K562 (cell line): ENCODE data around the gene NMT1. TPM values are rescaled to one million over a fixed set of nuclear protein-coding genes. Genes with fewer than 3 reads are reported as not detected.

ENCODE experiments used
- ARHGAP35 ChIP-seq: fragments of 450-650 bp; IDR thresholded peaks from 2 replicates; pipeline ENCODE4 v1.6.1; 2018; ENCODE audit not compliant: partially characterized antibody
- ATF1 ChIP-seq, 2 experiments: fragments of 450-650 bp in 1 of 2; IDR thresholded peaks; 2 replicates each; pipeline ENCODE4 v1.6.1; 2016; ENCODE audit warnings: missing compliant biosample characterization in 1 of 2, missing genetic modification characterization in 1 of 2
- CBX8 ChIP-seq: fragments of 200-600 bp; sonication (generic); IDR thresholded peaks from 2 replicates; pipeline ENCODE4 v1.6.1; 2012; ENCODE audit warnings: borderline replicate concordance, mixed run types, low read depth, mild to moderate bottlenecking, moderate library complexity, mixed read lengths, low read length, control low read depth, inconsistent platforms; ENCODE audit not compliant: poor library complexity, severe bottlenecking; ENCODE audit errors: extremely low read depth
- E2F3 ChIP-seq: fragments of 250-450 bp; sonication (Bioruptor Pico); IDR thresholded peaks from 2 replicates; pipeline ENCODE4 v1.4.0; 2020; ENCODE audit warnings: mild to moderate bottlenecking
- GABPB1 ChIP-seq: sonication (generic); formaldehyde crosslinking; IDR thresholded peaks from 2 replicates; pipeline ENCODE4 v1.8.0; 2022; ENCODE audit warnings: mild to moderate bottlenecking, missing genetic modification reagents
- JUNB ChIP-seq: fragments of 450-650 bp; formaldehyde crosslinking; conservative IDR thresholded peaks from 2 replicates; pipeline ENCODE4 v1.4.0; 2020; ENCODE audit warnings: mild to moderate bottlenecking
- MXI1 ChIP-seq: IDR thresholded peaks from 2 replicates; pipeline ENCODE4 v1.6.1; 2011; ENCODE audit warnings: low read depth, mild to moderate bottlenecking, improper control_type of control experiment, low read length
- MYC ChIP-seq, 2 experiments: fragments of 250-450 bp in 1 of 2; sonication (Bioruptor Pico) in 1 of 2; IDR thresholded peaks; 2 replicates each; pipeline versions ENCODE4 v1.5.1 to v1.6.1; 2012 to 2021; ENCODE audit warnings: low read depth in 2 of 2, borderline replicate concordance in 1 of 2, improper control_type of control experiment in 1 of 2, low read length in 1 of 2, mild to moderate bottlenecking in 1 of 2, moderate library complexity in 1 of 2
- MYNN ChIP-seq, 2 experiments: sonication (generic); formaldehyde crosslinking in 1 of 2; IDR thresholded peaks; 2 replicates each; pipeline versions ENCODE4 v1.5.0 to v1.6.1; 2016 to 2020; ENCODE audit warnings: antibody characterized with exemption in 1 of 2, missing genetic modification reagents in 1 of 2
- PCBP2 ChIP-seq: fragments of 200-400 bp; formaldehyde crosslinking; IDR thresholded peaks from 2 replicates; pipeline ENCODE4 v1.6.1; 2018; ENCODE audit warnings: low read length, low read depth, mild to moderate bottlenecking, moderate library complexity; ENCODE audit not compliant: poor library complexity, severe bottlenecking
- RBM34 ChIP-seq: fragments of 200-400 bp; formaldehyde crosslinking; IDR thresholded peaks from 2 replicates; pipeline ENCODE4 v1.6.1; 2018; ENCODE audit warnings: low read length, borderline replicate concordance; ENCODE audit not compliant: insufficient read depth
- SMAD2 ChIP-seq: fragments of 150-350 bp; IDR thresholded peaks from 2 replicates; pipeline ENCODE4 v1.6.1; 2014; ENCODE audit warnings: low read depth, mild to moderate bottlenecking, low read length
- TGIF2 ChIP-seq: sonication (generic); formaldehyde crosslinking; IDR thresholded peaks from 2 replicates; pipeline ENCODE4 v1.8.1; 2022; ENCODE audit warnings: mild to moderate bottlenecking, missing genetic modification reagents, moderate library complexity
- ZNF212 ChIP-seq: fragments of 450-650 bp; formaldehyde crosslinking; IDR thresholded peaks from 2 replicates; pipeline ENCODE4 v1.4.0; 2020; ENCODE audit warnings: mild to moderate bottlenecking
- ZNF253 ChIP-seq: fragments of 250-450 bp; sonication (Bioruptor Pico); conservative IDR thresholded peaks from 2 replicates; pipeline ENCODE4 v1.6.1; 2021; ENCODE audit warnings: mild to moderate bottlenecking
- ZNF263 ChIP-seq: sonication (generic); formaldehyde crosslinking; IDR thresholded peaks from 2 replicates; pipeline ENCODE4 v1.8.0; 2022; ENCODE audit warnings: mild to moderate bottlenecking, missing genetic modification reagents, borderline replicate concordance
- ZNF274 ChIP-seq: IDR thresholded peaks from 2 replicates; pipeline ENCODE4 v1.6.1; 2011; ENCODE audit warnings: low read depth, mild to moderate bottlenecking, low read length, moderate library complexity, borderline replicate concordance
- polyA plus RNA-seq, 8 experiments: library from polyadenylated mRNA; depleted of rRNA in 4 of 8; stranded (reverse) in 5 of 8; unstranded in 3 of 8; fragments of >200 nt; fragmentation: Nextera tagmentation in 2 of 8; fragmentation: Illumina TruSeq in 1 of 8; extraction: Ambion mirVana in 2 of 8; extraction: Trizol in 1 of 8; gene quantifications; 2 replicates each; pipeline versions ENCODE4 v1.2.1 to v1.2.3, GENCODE V29; 2011 to 2014; ENCODE audit warnings: inconsistent platforms in 1 of 8, missing spikeins in 1 of 8
- total RNA-seq, 7 experiments: library from RNA; depleted of rRNA in 6 of 7; stranded (reverse); fragments of >200 nt in 6 of 7; fragmentation: Illumina TruSeq in 2 of 7; extraction: Trizol in 2 of 7; gene quantifications; 2 replicates each; pipeline versions ENCODE4 v1.2.1 to v1.2.3, GENCODE V29; 2011 to 2021; ENCODE audit warnings: low replicate concordance in 1 of 7
- TF ChIP-seq, protein P1 (sequence below): fragments of 250-450 bp; sonication (Bioruptor Pico); IDR thresholded peaks from 2 replicates; pipeline ENCODE4 v1.9.0; 2021; ENCODE audit warnings: mild to moderate bottlenecking, inconsistent platforms
- TF ChIP-seq, protein P2 (sequence below): fragments of 250-450 bp; sonication (Bioruptor Pico); IDR thresholded peaks from 2 replicates; pipeline ENCODE4 v1.5.0; 2021
- TF ChIP-seq, protein P3 (sequence below): fragments of 450-650 bp; IDR thresholded peaks from 2 replicates; pipeline ENCODE4 v1.6.1; 2017; ENCODE audit warnings: mild to moderate bottlenecking, moderate library complexity

The NMT1 gene
- total and polyA plus RNA-seq, 9 of the 15 experiments (the other 6 are each of a cell fraction or from before 2014, with no cell fraction given): 86.7 to 569 (median 213) TPM

DNA sequence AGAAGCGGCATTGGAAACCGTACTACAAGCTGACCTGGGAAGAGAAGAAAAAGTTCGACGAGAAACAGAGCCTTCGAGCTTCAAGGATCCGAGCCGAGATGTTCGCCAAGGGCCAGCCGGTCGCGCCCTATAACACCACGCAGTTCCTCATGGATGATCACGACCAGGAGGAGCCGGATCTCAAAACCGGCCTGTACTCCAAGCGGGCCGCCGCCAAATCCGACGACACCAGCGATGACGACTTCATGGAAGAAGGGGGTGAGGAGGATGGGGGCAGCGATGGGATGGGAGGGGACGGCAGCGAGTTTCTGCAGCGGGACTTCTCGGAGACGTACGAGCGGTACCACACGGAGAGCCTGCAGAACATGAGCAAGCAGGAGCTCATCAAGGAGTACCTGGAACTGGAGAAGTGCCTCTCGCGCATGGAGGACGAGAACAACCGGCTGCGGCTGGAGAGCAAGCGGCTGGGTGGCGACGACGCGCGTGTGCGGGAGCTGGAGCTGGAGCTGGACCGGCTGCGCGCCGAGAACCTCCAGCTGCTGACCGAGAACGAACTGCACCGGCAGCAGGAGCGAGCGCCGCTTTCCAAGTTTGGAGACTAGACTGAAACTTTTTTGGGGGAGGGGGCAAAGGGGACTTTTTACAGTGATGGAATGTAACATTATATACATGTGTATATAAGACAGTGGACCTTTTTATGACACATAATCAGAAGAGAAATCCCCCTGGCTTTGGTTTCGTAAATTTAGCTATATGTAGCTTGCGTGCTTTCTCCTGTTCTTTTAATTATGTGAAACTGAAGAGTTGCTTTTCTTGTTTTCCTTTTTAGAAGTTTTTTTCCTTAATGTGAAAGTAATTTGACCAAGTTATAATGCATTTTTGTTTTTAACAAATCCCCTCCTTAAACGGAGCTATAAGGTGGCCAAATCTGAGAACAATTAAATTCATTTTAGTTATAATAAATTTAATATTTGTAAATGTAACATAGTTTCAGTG lies 88.8 kb downstream of the NMT1 start (continued):
- TF ChIP-seq, protein P1, sequence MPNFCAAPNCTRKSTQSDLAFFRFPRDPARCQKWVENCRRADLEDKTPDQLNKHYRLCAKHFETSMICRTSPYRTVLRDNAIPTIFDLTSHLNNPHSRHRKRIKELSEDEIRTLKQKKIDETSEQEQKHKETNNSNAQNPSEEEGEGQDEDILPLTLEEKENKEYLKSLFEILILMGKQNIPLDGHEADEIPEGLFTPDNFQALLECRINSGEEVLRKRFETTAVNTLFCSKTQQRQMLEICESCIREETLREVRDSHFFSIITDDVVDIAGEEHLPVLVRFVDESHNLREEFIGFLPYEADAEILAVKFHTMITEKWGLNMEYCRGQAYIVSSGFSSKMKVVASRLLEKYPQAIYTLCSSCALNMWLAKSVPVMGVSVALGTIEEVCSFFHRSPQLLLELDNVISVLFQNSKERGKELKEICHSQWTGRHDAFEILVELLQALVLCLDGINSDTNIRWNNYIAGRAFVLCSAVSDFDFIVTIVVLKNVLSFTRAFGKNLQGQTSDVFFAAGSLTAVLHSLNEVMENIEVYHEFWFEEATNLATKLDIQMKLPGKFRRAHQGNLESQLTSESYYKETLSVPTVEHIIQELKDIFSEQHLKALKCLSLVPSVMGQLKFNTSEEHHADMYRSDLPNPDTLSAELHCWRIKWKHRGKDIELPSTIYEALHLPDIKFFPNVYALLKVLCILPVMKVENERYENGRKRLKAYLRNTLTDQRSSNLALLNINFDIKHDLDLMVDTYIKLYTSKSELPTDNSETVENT: no peak
- TF ChIP-seq JUNB (no peak), MYC (IDR thresholded peaks at IDR 0.05; ENCODE audit: low read depth, low read length) (peak; percentile 50; the same call in 1 of the 2 replicates), MYC (CRISPR knock-in tag; IDR thresholded peaks at IDR 0.05; ENCODE audit: borderline replicate concordance, low read depth) (no peak), GABPB1 (CRISPR knock-in tag) (0 out of 2 replicates have a peak, but pooled peaks have one; percentile 20), MXI1 (no peak), ARHGAP35 (no peak), CBX8 (no peak), SMAD2 (no peak), ZNF274 (no peak), ATF1 (CRISPR knock-in tag; IDR thresholded peaks at IDR 0.05) (no peak), ATF1 (tag; IDR thresholded peaks at IDR 0.05) (no peak; the same call in 1 of the 2 replicates), E2F3 (CRISPR knock-in tag) (no peak), ZNF263 (no peak), RBM34 (no peak), MYNN (IDR thresholded peaks at IDR 0.05) (no peak), MYNN (CRISPR knock-in tag; IDR thresholded peaks at IDR 0.05) (no peak), ZNF212 (CRISPR knock-in tag) (no peak), TGIF2 (no peak), PCBP2 (no peak), ZNF253 (CRISPR knock-in tag) (no peak)
- TF ChIP-seq, protein P2, sequence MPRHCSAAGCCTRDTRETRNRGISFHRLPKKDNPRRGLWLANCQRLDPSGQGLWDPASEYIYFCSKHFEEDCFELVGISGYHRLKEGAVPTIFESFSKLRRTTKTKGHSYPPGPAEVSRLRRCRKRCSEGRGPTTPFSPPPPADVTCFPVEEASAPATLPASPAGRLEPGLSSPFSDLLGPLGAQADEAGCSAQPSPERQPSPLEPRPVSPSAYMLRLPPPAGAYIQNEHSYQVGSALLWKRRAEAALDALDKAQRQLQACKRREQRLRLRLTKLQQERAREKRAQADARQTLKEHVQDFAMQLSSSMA (CRISPR knock-in tag): no peak
- TF ChIP-seq, protein P3, sequence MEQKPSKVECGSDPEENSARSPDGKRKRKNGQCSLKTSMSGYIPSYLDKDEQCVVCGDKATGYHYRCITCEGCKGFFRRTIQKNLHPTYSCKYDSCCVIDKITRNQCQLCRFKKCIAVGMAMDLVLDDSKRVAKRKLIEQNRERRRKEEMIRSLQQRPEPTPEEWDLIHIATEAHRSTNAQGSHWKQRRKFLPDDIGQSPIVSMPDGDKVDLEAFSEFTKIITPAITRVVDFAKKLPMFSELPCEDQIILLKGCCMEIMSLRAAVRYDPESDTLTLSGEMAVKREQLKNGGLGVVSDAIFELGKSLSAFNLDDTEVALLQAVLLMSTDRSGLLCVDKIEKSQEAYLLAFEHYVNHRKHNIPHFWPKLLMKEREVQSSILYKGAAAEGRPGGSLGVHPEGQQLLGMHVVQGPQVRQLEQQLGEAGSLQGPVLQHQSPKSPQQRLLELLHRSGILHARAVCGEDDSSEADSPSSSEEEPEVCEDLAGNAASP: no peak
